GM19397 (cell line): ENCODE results near the gene EXOC6B.

Source experiments
- ATAC-seq: cut with Tn5 transposase; IDR thresholded peaks from one replicate; pipeline ENCODE4 v1.9.1; 2021; ENCODE audit warnings: mild to moderate bottlenecking, moderate library complexity; ENCODE audit not compliant: unreplicated experiment

The EXOC6B gene

DNA sequence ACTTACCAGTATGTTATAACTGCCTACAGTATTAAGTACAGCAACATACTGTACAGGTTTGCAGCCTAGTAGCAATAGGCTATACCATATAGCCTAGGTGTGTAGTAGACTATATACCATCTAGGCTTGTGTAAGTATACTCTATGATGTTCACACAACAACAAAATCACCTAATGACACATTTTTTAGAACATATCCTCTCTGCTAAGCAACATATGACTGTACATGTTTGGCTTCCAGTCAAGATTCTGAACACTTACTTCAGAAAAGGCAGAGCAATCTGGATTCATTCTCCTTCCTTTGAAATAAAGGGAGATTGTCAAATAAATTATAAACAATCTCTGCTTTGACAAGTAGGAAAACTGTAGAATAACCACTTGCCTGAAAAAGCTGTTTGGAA is 81.8 kb downstream of the EXOC6B start:
- no peak for ATAC-seq

DNA sequence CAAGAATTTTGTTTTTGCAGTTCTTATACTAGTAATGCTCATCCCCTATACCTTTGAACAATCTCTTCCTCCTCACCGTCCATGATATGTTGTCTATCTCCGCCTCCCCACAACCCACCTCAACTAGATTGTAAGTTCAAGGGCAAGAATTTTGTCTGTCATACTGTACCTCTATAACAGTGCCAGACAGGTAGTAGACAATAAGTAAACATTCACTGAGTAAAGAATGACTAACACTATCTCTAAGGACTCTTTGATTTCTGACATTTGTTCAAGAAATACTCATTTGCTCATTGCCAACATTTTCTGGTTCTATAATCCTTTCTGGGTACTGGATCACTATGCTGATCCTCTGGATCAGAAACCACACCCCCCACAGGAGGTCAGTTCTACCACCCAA is 82.4 kb downstream of the EXOC6B start:
- ATAC-seq, result no peak

DNA sequence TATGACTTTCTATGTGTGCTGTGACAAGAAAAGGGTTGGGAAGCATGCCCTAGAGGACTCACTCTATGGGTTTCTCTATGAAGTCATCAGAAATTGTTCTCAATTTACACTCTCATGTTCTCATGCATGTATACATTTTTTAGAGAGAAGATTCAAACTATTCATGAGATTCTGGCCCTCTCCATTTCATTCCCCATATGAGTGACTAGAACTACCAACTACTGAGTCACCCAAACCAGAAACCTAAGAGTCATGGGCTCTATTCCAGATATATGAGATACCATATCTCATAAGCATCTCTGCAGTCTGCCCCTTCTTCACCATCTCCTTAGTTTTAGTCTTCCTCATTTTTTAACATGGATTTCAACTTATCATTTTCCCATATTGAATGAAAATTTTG is 87.7 kb downstream of the EXOC6B start:
- no peak for ATAC-seq

DNA sequence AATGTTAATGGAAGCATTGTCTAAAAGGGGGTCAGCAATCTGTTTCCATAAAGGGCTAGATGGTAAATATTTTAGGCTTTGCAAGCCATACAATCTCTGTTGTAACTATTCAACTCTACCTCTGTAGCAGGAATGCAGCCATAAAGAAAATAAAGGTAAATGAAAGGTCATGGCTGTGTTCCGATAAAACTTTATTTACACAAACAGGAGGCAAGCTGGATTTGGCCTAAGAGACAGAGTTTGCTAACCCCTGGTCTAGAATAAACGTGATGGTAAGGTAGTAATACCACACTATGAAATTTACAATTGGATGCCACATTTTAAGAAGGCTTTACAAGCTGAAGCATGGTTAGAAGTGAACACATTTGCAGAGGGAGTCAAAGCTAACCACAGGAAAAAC is 91.4 kb downstream of the EXOC6B start:
- ATAC-seq, result no peak

DNA sequence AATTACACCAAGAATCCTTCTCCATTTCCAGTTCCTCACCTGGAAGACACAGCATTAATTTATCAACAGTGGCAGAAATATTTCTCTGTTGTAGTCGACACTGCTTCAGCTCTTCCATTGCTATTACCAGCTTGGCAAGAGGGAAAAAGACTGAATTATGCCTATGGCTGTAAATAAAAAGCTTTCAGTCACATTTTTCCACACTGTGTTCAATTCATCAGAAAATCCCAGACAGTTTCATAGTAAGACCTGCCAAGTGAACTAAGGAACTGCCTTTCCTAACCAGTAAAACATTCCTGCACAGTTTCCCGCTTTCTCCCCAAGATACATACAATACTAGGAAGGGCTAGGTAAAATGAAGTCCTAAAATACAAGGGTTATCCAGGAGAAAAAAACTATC is 94.7 kb downstream of the EXOC6B start:
- no peak for ATAC-seq

DNA sequence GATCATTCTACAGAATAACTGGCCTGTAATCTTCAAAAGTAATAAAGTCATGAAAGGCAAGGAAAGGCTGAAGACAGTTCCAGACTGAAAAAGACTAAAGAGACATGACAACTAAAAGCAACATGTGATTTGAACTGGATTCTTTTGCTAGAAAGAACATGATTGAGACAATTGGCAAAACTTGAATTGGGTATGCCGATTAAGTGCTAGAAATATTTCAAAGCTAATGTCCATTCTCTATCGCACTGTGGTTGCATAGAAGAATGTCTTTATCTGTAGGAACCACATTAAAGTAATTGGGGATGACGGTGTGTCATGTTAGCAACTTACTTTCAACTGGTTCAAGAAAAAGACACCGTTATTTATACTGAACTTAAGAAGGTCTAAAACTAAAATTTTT is 98.5 kb downstream of the EXOC6B start:
- ATAC-seq, result no peak

DNA sequence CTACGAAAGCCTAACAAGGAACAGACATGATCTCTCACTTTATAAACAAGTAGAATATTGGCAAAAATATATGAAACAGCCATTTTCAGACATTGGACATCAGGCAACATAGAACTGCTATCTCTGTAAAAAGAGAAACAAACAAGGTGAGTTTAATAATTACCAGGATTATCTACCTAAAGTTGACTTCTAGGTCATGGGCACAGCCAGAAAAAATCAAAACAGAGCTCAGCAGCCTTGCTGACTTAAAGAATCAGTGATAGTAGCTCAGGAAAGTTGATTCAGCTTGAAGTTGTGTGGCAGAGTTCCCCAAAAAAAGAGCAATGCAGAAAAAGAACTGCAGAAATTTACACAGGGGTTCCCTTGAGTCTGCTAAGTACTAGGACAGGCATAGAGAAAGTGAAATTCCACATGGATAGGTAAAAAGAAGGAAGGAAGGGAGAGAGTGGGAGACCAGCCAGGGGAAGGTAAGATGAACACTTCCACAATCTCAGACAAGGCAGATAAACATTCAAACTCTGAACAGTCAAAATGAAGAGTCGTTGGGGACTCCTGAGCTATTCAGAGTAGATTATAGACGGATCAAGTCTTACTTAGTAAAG is 102.0 kb downstream of the EXOC6B start:
- ATAC-seq, result no peak

DNA sequence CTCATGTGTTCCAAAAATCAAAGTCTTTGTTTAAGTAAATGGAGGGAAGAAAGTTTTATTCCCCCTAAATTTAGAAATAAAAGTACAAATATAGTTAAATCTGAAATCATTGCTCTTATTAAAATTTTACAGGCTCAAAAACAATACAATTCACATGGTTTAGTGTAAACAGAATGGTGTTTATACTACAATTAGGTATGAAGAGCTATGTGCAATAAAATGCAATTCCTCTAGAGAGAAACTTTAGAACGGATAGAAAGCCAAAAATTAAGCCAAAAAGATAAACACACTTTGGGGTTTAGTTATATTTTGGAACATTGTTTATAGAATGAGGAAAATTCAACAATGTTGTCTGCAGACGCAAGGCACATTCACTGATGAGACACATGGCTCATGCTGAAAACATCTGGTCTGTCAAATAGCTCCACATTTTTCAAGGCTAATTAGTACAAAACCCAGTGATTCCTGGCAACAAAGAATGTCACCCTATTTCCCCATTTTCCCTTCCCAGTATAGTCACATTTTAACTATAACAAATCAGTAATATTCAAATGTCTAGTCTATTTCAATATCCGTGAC is 103.3 kb downstream of the EXOC6B start:
- ATAC-seq, result no peak

DNA sequence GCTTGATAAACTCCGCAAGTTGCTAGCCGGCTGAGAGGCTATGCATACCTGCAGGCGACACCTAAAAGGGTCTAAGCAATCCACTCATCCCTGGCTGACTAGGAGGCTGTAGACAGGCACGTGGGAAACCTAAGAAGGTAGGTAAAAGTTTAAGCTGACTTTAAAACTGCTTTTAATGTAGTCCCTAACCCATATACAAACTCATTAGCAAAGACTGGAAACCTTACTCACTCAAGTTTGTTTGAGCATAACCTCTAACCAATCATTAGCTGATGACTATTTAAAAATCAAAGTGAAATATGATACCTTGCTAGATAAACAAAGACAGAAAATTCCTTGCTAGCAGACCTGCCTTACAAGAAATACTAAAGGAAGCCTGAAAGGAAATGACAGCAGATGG is 106.4 kb downstream of the EXOC6B start:
- no peak for ATAC-seq

DNA sequence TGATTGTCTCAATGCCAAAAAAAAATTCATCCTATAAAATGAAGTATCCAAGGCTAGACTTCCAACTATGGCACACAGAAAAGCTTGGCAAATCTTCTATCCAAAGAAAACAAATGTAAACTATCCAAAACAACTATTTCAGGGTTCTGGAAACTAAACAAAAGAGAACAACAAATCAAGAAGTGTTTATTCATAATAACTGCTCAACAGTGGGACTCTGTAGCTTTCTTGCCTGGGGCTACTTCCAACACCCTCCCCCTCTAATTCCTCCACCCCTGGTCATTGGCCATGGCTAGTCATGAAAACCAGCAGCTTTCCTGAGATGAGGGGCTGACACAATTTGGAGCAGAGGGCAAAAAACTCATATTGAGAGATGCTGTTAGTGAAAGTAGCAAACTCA is 107.0 kb downstream of the EXOC6B start:
- no peak for ATAC-seq

DNA sequence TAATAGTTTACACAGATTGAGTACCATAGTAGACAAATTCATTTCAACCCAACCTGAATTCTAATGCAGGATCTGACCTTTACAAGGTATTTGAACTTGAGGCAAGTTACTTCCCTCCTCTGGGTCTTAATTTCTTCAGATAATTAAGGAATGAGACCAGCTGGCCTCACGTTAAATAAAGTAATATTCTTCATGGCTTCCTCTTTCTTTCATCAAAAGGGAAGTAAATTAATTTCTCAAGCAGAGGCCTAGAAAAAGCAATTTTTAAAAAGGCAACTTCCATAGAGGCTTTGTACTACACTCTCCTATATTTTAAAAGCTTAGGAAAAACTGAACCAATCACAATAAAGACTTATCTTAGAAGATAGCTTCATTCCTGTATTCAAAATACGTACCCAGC is 109.2 kb downstream of the EXOC6B start:
- ATAC-seq, result no peak

DNA sequence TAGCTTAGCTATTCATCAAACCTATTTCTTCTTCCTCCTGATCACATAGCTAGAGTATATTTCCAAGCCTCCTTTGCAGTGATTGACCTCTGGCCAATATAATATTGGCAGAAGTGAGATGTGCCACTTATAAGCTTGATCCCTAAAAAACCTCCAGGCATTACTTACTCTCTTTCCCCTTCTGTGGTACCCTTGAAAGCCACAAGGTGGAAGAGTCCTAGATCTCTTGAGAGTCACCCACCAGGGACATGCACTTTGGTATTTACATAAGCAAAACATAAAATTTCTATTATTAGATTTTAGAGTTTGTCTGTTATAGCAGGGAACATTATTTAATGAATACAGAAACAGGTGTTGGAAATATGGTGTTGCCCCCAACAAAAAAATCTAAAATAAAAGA is 112.0 kb downstream of the EXOC6B start:
- ATAC-seq, result no peak

DNA sequence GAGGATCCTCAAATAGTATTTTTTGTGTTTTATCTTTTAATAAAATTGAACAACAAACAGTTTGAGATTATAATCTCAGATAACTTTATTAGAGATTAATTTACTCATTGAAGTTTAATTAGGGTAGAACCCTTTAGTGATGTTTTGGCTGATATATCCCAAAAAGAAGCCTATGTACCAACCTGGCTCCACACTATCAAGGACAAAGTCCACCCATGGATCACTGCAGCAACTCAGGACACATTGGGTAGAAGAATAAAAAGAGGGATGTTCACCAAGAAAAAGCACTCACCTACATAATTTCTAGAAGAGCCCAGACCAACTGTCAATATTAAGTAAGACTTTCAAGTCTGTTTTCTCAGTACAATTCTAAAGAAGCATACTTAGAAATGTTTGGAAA is 112.9 kb downstream of the EXOC6B start:
- ATAC-seq, result no peak

DNA sequence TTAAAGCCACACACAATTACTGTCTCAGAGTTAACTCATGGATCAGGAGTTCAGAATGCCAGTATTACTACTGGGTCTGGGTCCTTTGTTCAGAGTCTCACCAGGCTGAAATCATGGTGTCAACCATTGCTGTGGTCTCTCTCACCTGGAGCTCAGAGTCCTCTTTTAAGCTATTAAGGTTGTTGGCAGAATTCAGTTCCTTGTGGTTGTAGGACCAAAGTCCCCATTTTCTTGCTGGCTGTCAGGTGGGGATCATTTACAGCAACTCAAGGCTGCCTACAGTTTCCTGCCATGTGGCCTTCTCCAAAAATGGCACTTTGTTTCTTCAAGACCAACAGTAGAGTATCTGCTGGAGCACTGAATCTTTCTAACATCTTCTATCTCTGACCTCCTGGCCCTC is 113.5 kb downstream of the EXOC6B start:
- ATAC-seq, result no peak

DNA sequence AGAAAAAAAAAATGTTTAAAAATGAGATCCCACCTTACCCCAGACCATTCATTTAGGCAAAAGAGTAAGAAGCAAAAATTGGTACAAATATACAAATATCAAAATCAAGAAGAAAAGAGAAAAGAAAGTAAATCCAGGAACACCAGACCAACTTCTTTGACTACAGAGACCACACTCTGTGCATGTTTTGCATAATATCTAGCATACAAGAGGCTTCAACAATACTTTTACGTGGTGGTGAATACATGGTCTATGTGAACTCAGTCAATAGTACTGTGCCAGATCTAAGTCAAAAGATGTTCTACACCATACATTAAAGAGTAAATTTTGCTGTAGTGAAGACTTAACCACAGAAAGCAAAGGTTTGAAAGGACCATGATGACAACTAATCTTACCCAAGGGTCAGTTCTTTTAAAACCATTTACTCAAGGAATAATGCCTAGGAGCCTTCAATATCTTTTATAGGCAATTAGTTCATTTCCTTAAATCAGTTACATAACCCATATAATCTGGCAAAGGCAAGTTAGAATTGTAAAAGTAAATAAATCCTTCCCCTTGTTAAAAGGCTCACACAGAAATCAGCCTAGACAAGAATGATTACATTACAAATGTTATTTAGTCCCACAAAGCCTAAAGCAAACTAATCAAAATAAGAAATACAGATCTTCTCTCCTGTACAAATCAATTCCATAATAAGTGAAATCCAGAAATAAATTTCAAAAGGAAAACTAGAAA is 115.2 kb downstream of the EXOC6B start:
- ATAC-seq, result no peak

DNA sequence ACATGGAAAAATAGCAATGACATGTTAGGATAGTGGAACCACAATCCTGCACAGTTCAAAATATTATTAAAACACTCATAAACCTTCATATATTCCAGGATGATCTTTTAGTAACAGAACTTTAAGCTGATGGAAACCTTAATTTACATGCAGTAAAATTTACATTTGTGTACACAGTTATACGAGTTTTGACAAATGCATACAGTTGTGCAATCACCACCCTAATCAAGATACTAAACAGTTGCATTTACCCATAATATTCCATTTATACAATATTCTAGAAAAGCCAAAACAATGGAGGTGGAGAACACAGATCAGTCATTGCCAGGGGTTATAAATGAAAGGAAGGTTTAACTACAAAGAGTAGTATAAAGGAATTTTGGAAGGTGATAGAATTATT is 117.6 kb downstream of the EXOC6B start:
- ATAC-seq, result no peak

DNA sequence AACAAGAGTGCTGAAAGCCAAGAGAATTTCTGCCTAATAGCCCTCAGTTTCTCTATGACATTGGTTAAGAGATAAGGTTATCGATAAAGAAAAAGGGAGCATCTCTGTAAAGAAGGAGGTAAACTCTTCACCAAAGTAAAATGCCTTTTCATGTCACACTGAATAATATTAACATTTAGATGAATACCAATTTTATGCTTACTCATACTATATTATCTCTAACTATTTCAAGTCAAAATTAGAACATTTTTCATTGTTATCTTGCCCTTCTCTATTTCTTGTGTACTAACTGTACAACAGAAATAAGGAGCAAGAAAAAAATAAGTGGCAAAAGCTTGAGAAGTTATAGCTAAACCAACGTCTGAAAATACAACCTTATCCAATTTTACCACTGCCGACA is 127.5 kb downstream of the EXOC6B start:
- no peak for ATAC-seq

DNA sequence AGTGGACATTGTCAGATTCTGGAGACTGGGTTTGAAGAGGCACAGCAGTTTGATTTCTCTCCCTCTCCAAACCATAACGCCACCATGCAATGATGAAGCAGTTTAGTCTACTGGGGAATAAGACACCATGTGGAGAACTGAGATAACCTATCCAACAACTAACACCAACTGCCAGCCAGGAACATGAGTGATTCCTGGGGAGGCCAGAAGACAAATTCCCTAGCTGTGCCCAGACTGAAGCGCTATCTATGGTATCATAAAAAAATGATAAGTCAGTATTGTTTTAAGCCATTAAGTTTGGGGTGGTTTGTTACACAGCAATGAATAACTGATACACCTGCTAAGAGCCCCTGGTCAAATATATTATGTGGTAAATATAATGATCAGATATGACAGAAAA is 129.3 kb downstream of the EXOC6B start:
- ATAC-seq, result no peak

DNA sequence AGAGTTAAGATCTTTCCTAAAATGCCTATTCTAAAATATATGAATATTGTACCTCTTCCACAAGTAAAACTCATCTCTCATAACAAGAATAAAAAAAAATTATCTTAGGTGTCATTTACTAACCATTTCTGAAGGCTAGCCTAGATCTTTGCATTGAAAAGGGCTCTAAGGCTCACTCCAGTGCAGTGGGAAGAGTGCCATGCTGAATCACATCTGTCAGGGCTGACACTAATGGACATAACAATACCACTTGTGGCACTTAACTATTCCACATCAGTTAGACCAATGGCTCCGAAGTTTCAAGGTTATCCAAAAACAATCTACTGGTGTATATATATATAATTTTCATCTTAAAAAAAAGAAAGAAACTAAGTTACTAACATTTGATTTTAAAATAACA is 130.2 kb downstream of the EXOC6B start:
- no peak for ATAC-seq

DNA sequence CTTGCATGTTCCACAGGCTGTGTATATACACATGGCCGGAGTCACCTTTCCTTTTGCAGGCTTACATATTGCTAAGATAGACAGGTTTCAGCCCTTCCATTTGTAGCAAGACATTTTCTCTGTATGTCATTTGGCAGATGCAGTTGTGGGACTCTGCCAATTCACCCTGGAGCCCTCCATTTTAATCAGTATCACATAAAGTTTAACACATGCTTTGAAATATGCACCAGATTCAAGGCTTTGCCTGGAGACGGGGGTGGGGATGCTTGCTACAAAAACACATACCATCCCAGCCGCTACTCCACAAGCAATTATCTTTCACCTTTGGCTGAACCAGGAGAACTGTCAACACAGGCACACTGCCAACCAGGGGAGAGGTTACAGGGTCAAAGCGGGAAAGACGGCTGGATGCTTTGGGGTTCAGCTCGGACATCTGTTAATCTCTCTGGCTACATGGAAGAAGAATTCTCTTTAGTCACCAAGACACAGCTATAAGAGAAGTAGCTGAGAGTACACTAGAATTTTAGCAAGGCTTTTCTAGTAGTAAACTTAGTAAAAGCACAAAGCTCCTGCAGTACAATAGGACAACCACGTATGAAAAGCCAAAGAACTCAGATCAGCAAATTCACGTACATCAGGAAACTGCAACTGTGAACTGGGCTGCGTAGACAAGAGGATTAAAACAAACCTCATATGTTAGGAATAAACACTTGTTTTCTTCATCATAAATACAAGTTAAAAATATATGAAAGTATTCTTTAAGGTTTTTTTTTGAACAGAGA is 130.9 kb downstream of the EXOC6B start:
- ATAC-seq, result no peak

DNA sequence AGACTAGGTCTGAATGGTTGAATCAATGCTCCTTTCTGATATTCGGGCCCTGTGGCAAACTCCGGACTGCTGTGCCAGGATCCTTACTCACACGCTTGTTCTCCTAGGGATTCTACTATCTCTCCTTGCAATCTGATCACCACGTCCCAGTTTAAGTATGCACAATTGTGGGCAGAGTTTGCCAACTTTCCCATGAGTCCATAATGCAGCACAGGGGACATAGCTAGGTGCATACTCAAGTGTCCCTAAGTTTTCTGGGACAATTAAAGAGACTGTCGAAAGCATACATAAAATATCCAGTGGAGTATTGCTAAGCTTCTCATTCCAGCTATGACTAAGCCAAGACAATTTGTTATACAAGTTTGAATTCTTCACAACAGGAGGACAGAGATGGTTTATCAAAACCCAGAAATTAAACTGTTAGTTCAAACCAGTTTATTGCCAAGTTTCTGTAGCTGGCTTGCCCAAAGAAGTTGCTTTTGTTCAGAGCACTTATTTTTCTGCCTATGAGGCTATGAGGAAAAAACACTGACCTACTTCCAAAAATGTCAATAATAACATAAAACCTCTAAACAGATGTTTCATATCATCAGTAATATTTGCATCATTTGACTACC is 136.1 kb downstream of the EXOC6B start:
- no peak for ATAC-seq
